Measurements from ENCODE around the gene PDE4A.

Gene PDE4A

GRCh38 chr19:10516671-10517286, 96.4 kb downstream of the PDE4A start:
- no peak for DNase-seq

- DNase-seq, result no peak
Measured at GRCh38 chr19:10517361-10517759, 97.0 kb downstream of the PDE4A start, which contains the start of gene S1PR5. TSS of gene S1PR5 (minus strand) at chr19:10517447. CDS start at chr19:10515011, 2,436 bp downstream.

DNA sequence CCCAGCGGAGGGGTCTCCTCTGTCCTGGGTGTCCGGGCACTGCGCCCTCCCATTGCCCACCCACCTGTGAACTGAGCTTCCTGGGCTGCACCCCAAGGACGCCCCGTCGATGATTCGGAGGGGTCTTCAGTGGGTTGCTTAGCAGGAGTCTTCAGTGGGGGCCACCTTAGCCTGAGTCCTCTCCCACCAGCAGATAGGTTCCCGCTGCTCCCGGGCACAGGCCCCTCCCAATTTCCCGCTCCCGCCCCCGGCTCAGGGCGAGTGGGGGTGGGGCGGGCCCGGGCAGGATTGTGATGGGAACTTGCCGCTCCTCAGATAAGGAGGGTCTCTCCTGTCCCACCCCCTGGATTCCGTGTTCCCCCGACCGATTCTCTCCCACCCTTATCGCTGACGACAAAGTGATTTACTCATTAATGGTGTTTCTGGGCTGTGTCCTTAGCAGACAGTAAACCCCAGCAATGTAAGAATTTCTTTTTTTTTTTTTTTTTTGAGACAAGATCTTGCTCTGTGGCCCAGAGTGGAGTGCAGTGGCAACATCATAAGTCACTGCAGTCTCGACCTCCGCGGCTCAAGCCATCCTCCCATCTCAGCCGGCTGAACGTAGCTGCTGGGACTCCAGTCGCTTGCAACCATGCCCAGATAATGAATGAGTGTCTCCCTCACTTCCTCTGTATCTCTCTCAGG, 97.6 kb downstream of the PDE4A start:
- no peak for DNase-seq

DNA sequence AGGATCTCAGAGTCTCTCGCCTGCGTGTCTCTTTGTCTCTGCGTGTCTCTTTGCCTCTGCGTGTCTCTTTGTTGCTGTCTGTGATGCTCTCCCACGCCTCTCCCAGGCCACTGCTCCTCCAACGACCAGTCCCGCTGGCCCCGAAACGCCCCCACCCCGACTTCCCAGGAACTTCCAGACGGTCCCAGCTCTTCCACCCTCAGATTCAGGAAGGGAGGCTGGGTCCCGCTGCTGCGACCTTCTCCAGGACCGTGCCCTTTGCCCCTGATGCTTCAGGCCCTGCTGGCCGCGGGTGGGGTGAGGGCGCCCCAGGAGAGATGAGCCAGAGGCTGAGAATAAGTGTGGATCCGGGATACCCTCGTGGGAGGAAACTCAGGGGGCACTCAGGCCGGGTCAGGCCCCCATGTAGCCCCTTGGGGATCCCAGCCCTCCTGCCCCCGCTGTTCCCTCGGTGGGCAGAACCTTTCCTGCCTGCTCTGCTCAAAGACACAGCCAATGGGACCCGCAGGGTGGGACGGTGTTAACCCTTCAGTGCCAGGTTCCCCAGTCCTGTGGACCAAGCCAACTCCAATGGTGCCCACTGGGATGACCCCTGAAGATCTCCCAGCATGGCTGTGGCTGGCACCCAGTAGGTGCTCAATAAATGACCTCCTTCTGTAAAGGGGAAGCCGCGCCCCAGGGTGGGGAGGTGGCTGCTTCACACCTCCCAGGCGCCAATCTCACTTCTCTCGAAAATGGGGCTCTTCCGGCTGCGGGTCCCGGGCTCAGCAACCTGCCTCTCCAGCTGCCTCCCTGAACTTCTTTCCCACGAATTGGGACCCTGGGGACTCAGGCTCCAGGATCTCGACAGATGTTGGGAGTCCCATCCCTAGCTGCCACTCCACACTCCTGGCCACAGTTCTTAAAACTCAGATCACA, 98.4 kb downstream of the PDE4A start:
- no peak for DNase-seq
